ENCODE results near the gene NFKBIB. TPM values are rescaled to one million over a fixed set of nuclear protein-coding genes. Genes with fewer than 3 reads are reported as not detected.

Gene NFKBIB
- total RNA-seq, 1 donor from 2014 or later, result 45.5 TPM

DNA sequence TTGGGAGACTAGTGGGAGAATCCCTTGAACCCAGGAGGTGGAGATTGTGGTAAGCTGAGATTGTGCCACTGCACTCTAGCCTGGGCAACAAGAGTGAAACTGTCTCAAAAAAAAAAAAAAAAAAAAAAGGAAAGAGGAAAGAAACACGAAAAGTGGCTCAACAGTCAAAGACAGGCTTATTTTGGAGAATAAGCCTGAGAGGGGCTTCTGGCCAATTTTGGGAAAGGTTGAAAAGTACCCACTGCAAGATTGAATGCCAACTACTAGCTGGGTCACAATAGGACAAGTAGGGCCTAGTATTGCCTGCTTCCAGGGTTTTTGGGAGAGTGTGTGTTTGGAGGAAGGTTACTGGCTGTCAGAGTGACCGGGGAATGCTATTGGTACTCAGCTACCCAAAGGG is 58.5 kb downstream of the NFKBIB start:
- ATAC-seq (ENCODE audit: low read depth), result no peak
- peaks cover 4% of the 10 kb centered on the region for H3K27me3 Mint-ChIP-seq
- intact Hi-C loops (cut with micrococcal nuclease), result no loop called here
- no peak for TF ChIP-seq CTCF (IDR thresholded peaks at IDR 0.05)
- CTCF ChIA-PET, result no interaction called here
- no peak for DNase-seq
- POLR2A ChIA-PET, result interaction anchor here (0.6 to 0.7 kb wide), 2 partner anchors 272 to 579 kb away, joined by 4 to 5 read pairs; no protein-coding TSS in a partner anchor
- peaks cover 4% of the 10 kb centered on the region for H3K4me1 Mint-ChIP-seq
- H3K36me3 Mint-ChIP-seq (ENCODE audit: low read depth), result no peaks in the 10 kb centered on the region
- no peak overlapping the region for H3K27ac Mint-ChIP-seq
- H3K9me3 Mint-ChIP-seq, result no peaks in the 10 kb centered on the region
- H3K4me3 Mint-ChIP-seq, result no peak overlapping the region

Other genes starting within 250 kb of the NFKBIB start
- 12.4 and 14.9 TPM in 2 replicates for gene CAPN12, start 155.5 kb upstream of the NFKBIB start, total RNA-seq
- gene LGALS7, start 126.5 kb upstream of the NFKBIB start, total RNA-seq, result not detected in 2 replicates
- gene LGALS7B, start 110.8 kb upstream of the NFKBIB start, total RNA-seq, result not detected in 2 replicates
- gene LGALS4, start 87.0 kb upstream of the NFKBIB start, total RNA-seq, result 2.7 and 4.5 TPM in 2 replicates
- gene ECH1, start 68.2 kb upstream of the NFKBIB start, total RNA-seq, result 152 and 164 TPM in 2 replicates
- gene HNRNPL, start 50.0 kb upstream of the NFKBIB start, total RNA-seq, result 528 and 546 TPM in 2 replicates
- gene RINL, start 21.7 kb upstream of the NFKBIB start, total RNA-seq, result 53.5 and 65.0 TPM in 2 replicates
- 28.4 and 32.7 TPM in 2 replicates for gene SIRT2, start 351 bp upstream of the NFKBIB start, total RNA-seq
- 1.2 and 1.7 TPM in 2 replicates for gene CCER2, start 12.2 kb downstream of the NFKBIB start, total RNA-seq
- 46.4 and 50.9 TPM in 2 replicates for gene SARS2, start 30.8 kb downstream of the NFKBIB start, total RNA-seq
- 51.6 and 57.0 TPM in 2 replicates for gene MRPS12, start 31.0 kb downstream of the NFKBIB start, total RNA-seq
- gene FBXO17, start 75.8 kb downstream of the NFKBIB start, total RNA-seq, result not detected in 2 replicates
- gene FBXO27, start 132.6 kb downstream of the NFKBIB start, total RNA-seq, result 0.24 TPM in 1 of 2 replicates, not detected in the other
- not detected in 2 replicates for gene ACP7, start 184.4 kb downstream of the NFKBIB start, total RNA-seq
- 13.7 and 14.2 TPM in 2 replicates for gene PAK4, start 225.8 kb downstream of the NFKBIB start, total RNA-seq

Measured in activated B cell treated with CpG ODN at 0.5 μM for 24 hours (primary cell).